Keratinocyte (primary cell): ENCODE measurements around the gene PRKD2. TPM values are rescaled to one million over a fixed set of nuclear protein-coding genes. Genes with fewer than 3 reads are reported as not detected.

ENCODE experiments used
- DNase-seq: peaks from one replicate; pipeline ENCODE4 v3.0.0-alpha.2; 2011; ENCODE audit warnings: low read depth, missing footprints, low spot score
- FAIRE-seq: peaks from 2 replicates; lab custom pipeline; 2011; peaks lifted over from hg19 to GRCh38; lab: Jason Lieb, UNC
- H2AFZ ChIP-seq: 2 replicates; pipeline ENCODE4 v1.6.0; 2012; ENCODE audit warnings: low read length, control low read depth, inconsistent platforms; ENCODE audit not compliant: control insufficient read depth
- H3K27ac ChIP-seq: 2 replicates; pipeline ENCODE4 v1.5.1; 2011; ENCODE audit warnings: low read length; ENCODE audit not compliant: control insufficient read depth, insufficient read depth
- H3K27me3 ChIP-seq: 3 replicates; pipeline ENCODE4 v1.6.0; 2011; ENCODE audit warnings: low read length; ENCODE audit not compliant: control insufficient read depth, insufficient read depth; ENCODE audit errors: extremely low read depth
- H3K36me3 ChIP-seq, 2 experiments: 2 replicates in 1 of 2; 3 replicates in 1 of 2; pipeline ENCODE4 v1.5.1; 2011; ENCODE audit warnings: low read length in 2 of 2, mild to moderate bottlenecking in 1 of 2; ENCODE audit not compliant: control insufficient read depth in 2 of 2, insufficient read depth in 2 of 2; ENCODE audit errors: extremely low read depth in 1 of 2
- H3K4me1 ChIP-seq: 3 replicates; pipeline ENCODE4 v1.5.1; 2011; ENCODE audit warnings: low read length; ENCODE audit not compliant: control insufficient read depth, insufficient read depth; ENCODE audit errors: extremely low read depth
- H3K4me2 ChIP-seq: 3 replicates; pipeline ENCODE4 v1.6.0; 2011; ENCODE audit warnings: low read depth, low read length; ENCODE audit not compliant: control insufficient read depth, insufficient read depth; ENCODE audit errors: extremely low read depth
- H3K4me3 ChIP-seq, 3 experiments: fragments of 200-600 bp in 1 of 3; sonication (generic) in 1 of 3; 2 replicates in 2 of 3; 3 replicates in 1 of 3; pipeline ENCODE4 v1.5.1; 2011 to 2016; ENCODE audit warnings: low read length in 3 of 3, mild to moderate bottlenecking in 3 of 3, control low read depth in 2 of 3, inconsistent platforms in 1 of 3, low read depth in 1 of 3, mixed read lengths in 1 of 3, mixed run types in 1 of 3, moderate library complexity in 1 of 3; ENCODE audit not compliant: control insufficient read depth in 2 of 3, insufficient read depth in 2 of 3; ENCODE audit errors: extremely low read depth in 1 of 3
- H3K79me2 ChIP-seq: 2 replicates; pipeline ENCODE4 v1.6.0; 2012; ENCODE audit warnings: low read length; ENCODE audit not compliant: control insufficient read depth, insufficient read depth
- H3K9ac ChIP-seq: 3 replicates; pipeline ENCODE4 v1.6.0; 2011; ENCODE audit warnings: low read length; ENCODE audit not compliant: control insufficient read depth, insufficient read depth; ENCODE audit errors: extremely low read depth
- H3K9me1 ChIP-seq: 3 replicates; pipeline ENCODE4 v1.6.0; 2011; ENCODE audit warnings: low read length; ENCODE audit not compliant: control insufficient read depth, insufficient read depth; ENCODE audit errors: extremely low read depth
- H3K9me3 ChIP-seq: 2 replicates; pipeline ENCODE4 v1.5.1; 2012; ENCODE audit warnings: low read depth, low read length; ENCODE audit not compliant: control insufficient read depth
- H4K20me1 ChIP-seq: 3 replicates; pipeline ENCODE4 v1.6.0; 2011; ENCODE audit warnings: low read length; ENCODE audit not compliant: control insufficient read depth, insufficient read depth; ENCODE audit errors: extremely low read depth
- CTCF ChIP-seq, 3 experiments: IDR thresholded peaks in 1 of 3; conservative IDR thresholded peaks in 1 of 3; optimal IDR thresholded peaks in 1 of 3; 2 replicates in 2 of 3; 3 replicates in 1 of 3; pipeline versions ENCODE3 to v1.5.1; 2011; ENCODE audit warnings: low read length in 3 of 3, mild to moderate bottlenecking in 3 of 3, moderate library complexity in 2 of 3, control low read depth in 1 of 3, inconsistent platforms in 1 of 3; ENCODE audit not compliant: insufficient read depth in 2 of 3; ENCODE audit errors: extremely low read depth in 1 of 3
- EZH2 ChIP-seq: IDR thresholded peaks from one replicate; pipeline ENCODE4 v1.6.1; 2012; ENCODE audit warnings: inconsistent platforms, mild to moderate bottlenecking, low read length, moderate library complexity
- dilution Hi-C: fragments of 300-500 bp; cut with MboI; formaldehyde crosslinking; loops from one replicate; pipeline ENCODE4 v1.7.0; 2020; ENCODE audit warnings: low sequenced_read_pairs; ENCODE audit not compliant: extremely low pct_ligation_motif_present
- polyA plus RNA-seq, 5 experiments: library from polyadenylated mRNA; depleted of rRNA in 3 of 5; stranded (reverse) in 3 of 5; stranded (forward) in 1 of 5; unstranded in 1 of 5; fragments of >200 nt; gene quantifications; 1 replicate in 1 of 5; 2 replicates in 3 of 5; 3 replicates in 1 of 5; pipeline versions ENCODE4 v1.2.1 to v1.2.3, GENCODE V29; 2011 to 2012; ENCODE audit warnings: missing spikeins in 2 of 5, low read depth in 1 of 5, low replicate concordance in 1 of 5

PRKD2 gene
- polyA plus RNA-seq, 1 donor (not counting 4 experiments of a cell fraction or from before 2014, with no cell fraction given) = 9.9 TPM

GRCh38 chr19:46692918-46693722, 23.8 kb downstream of the PRKD2 start:
- peaks cover 45 to 51% of the 10 kb centered on the region in 2 experiments for H3K36me3 ChIP-seq
- no peak for FAIRE-seq
- H3K4me2 ChIP-seq = no peak overlapping the region

GRCh38 chr19:46691948-46692347, 25.0 kb downstream of the PRKD2 start:
- Histone ChIP-seq H3K4me2 (no peak overlapping the region), H3K36me3 (peaks cover 50 to 58% of the 10 kb centered on the region in 2 experiments), H3K4me3 (no peak overlapping the region), H3K27ac (no peak overlapping the region), H2AFZ (no peak overlapping the region), H3K79me2 (no peaks in the 10 kb centered on the region), H3K9me3 (no peaks in the 10 kb centered on the region), H4K20me1 (peaks cover 8% of the 10 kb centered on the region), H3K9me1 (no peaks in the 10 kb centered on the region), H3K9ac (no peak overlapping the region), H3K4me1 (no peaks in the 10 kb centered on the region), H3K27me3 (no peaks in the 10 kb centered on the region)
- TF ChIP-seq EZH2 (no peak), CTCF (optimal IDR thresholded peaks at IDR 0.05 in 1 of 3, IDR thresholded peaks at IDR 0.05 in 1 of 3, conservative IDR thresholded peaks at IDR 0.05 in 1 of 3; ENCODE audit: extremely low read depth in 1 of 3, insufficient read depth in 2 of 3, low read length in 3 of 3) (no peak)
- FAIRE-seq (no peak), DNase-seq (no peak)
- dilution Hi-C loops = no loop called here

More at GRCh38 chr19:46692918-46693722, 23.8 kb downstream of the PRKD2 start:
- Histone ChIP-seq H3K9me1 (no peaks in the 10 kb centered on the region), H3K27ac (peak overlapping the region; percentile 33), H3K4me1 (peaks cover 2% of the 10 kb centered on the region), H3K4me3 (no peak overlapping the region), H3K79me2 (no peaks in the 10 kb centered on the region), H3K27me3 (no peaks in the 10 kb centered on the region), H2AFZ (no peak overlapping the region), H3K9me3 (no peaks in the 10 kb centered on the region), H4K20me1 (peaks cover 8% of the 10 kb centered on the region), H3K9ac (no peak overlapping the region)
- TF ChIP-seq CTCF (optimal IDR thresholded peaks at IDR 0.05 in 1 of 3, IDR thresholded peaks at IDR 0.05 in 1 of 3, conservative IDR thresholded peaks at IDR 0.05 in 1 of 3; ENCODE audit: extremely low read depth in 1 of 3, insufficient read depth in 2 of 3, low read length in 3 of 3) (no peak), EZH2 (no peak)
- dilution Hi-C loops = no loop called here
- no peak for DNase-seq
